Activated CD8-positive, alpha-beta memory T cell treated with anti-CD3 and anti-CD28 coated beads, Interleukin-2, amount 50 U/mL, for 48 hours (primary cell): Measurements from ENCODE around the gene GRK4.

Experiments
- DNase-seq: peaks from one replicate; pipeline ENCODE4 v3.0.0-alpha.2; 2020

The GRK4 gene

DNA sequence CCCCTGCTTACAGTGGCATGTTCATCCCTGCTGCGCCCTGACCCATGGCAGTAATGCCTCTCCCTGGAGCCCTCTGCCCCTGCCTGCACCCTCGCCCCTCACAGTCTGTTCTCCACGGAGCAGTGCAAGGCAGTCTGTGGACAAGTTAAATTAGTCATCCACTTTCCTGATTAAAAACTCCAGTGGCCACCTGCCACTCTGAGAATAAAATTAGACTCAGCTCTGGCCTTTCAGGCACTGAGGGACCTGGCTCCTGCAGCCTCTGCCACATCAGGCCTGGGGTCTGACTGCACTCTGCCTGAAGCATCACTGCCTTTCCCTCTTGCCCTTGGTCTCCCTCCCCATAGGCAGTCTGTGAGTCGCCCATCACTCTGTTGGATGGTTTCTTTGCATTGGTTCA, 53.6 kb downstream of the GRK4 start:
- no peak for DNase-seq

DNA sequence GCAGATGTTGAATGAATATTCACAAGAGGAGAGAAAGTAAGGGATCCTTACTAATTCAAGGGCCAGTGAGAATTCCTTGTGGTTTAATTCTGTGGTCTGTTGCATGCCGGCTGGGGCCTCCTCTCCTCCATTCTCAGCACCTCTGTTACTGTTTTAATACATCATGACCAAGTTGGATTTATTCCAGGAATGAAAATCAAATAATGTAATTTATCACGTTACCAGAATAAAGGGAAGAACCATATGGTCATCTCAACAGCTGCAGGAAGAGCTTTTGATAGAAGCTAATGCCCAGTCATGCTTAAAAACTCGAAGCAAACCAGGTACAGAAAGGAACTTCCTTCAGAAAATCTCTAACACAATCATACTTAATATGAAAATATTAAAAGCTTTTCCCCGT, 54.1 kb downstream of the GRK4 start:
- no peak for DNase-seq

DNA sequence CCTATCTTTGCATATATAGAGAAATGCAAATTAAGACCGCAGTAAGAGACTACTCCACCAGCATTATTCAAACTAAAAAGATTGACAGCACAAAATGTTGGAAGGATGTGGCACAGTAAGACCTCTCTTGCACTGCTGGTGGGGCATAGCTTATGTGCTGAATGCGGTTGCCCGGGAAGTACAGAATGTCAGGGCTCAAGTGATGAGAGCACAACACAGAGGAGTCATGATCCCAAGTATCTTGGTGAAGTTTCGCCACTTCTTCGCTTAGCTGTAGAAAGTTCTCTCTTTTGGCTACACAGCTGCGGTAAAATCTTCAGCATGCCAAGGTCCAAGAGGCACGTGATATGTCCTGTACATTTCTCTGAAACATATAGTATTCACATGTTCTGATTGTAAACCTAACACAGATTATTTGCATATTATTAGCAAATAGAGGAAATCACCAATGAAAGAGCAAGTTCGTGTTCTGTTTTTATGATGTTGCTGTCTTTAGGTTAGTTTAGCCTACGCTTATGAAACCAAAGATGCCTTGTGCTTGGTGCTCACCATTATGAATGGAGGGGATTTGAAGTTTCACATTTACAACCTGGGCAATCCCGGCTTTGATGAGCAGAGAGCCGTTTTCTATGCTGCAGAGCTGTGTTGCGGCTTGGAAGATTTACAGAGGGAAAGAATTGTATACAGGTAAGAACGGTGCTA, 55.9 kb downstream of the GRK4 start:
- no peak for DNase-seq

DNA sequence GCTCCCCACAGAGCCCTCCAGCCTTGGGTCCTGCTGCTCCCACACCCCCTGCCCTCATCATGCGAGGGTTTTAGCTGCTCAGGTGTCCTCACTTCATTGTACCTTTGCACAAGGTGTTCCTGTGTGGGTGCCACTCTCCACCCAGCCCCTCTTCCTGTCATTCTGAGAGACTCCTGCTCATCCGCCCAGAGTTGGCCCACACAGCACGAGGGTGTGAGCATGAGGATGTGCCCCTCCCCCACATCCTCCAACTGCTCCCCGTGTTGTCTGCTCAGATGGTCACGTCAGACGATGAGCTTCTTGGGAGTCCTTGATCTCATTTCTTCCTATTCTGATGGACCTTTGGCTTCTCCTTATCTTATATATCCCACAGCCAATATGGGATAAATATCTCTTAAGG, 57.8 kb downstream of the GRK4 start:
- no peak for DNase-seq

DNA sequence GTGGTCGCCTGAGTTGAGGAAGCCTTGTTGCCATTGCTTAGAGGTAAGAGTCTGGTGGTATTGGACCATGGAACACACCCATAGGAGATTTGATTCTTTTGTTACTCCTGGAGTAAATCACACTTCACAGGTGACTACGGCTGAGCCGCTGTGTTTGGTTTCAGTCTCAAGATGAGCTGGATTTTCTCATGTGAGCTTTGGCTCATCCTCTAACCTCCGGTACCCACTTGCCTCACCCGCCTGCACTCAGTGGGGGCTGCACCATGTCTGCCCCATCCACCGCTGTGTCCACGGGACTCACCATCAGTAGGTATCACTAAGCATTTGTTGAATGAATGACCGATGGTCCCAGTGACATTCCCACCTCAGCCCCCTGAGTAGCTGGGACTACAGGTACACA, 58.3 kb downstream of the GRK4 start:
- DNase-seq, result no peak

DNA sequence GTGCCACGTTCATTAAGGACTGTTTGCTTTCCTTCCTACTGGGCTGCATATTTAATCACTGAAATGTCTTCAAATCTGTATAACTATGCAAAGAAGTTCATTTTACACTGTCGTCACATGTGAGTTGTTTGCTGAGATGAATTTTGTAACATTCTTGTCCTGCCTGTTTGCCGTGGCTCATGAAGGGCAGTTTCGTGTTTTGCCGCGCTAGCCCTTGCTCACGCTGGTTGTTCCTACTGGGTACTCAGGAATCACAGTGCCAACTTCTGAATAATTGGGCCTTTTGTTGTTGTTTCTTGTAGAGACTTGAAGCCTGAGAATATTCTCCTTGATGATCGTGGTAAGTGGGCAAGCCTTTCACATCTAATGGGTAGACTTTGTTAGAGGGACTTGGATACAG, 58.7 kb downstream of the GRK4 start:
- no peak for DNase-seq

DNA sequence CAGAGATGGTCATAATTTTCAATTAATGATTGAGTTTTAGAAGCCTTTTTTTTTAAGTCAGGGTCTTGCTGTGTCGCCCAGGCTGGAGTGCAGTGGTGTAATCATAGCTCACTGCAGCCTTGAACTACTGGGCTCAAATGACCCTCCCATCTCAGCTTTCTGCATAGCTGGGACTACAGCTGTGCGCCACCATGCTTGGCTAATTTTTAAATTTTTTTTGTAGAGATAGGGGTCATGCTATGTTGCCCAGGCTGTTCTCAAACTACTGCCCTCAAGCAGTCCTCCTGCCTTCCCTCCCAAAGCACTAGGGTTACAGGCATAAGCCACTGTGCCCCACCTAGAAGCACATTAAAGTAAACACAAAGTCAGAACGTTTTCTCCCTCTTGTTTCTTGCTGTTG, 59.3 kb downstream of the GRK4 start:
- DNase-seq, result no peak

DNA sequence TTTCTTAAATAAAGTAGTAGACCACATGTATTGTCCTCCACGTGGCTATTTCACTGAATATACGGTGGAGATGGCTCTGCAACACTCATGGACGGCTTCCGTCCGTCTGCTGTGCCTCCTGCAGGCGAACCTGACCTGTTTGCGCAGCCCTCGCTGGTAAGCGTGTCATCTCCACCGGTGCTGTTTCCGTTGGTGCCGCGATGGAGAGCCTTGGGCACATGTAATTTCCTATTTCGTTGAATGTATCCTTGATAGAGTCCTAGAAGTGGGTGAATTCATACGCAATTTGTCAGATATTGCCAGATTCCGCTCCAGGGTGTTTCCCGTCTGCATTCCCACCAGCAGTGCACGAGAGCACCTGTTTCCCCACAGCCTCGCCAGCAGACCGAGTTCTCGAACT, 62.5 kb downstream of the GRK4 start:
- DNase-seq, result no peak

DNA sequence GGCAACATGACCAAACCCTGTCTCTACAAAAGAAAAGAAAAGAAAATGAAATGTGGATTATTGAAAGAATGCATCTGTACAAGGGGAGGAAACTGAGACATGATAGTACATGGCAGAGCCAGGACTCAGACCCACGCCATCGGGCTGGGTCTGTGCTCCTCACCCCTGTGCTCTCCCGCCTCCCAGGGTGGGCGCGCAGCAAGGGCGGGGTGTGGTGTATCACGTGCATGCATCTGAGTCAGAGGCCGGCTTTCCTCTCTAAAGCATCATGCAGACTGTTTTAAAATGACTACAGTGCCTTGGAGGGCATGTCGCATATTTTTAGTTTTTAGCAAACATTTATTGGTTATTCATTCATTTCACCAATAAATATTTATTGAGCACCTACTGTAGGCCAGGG, 63.2 kb downstream of the GRK4 start:
- no peak for DNase-seq

DNA sequence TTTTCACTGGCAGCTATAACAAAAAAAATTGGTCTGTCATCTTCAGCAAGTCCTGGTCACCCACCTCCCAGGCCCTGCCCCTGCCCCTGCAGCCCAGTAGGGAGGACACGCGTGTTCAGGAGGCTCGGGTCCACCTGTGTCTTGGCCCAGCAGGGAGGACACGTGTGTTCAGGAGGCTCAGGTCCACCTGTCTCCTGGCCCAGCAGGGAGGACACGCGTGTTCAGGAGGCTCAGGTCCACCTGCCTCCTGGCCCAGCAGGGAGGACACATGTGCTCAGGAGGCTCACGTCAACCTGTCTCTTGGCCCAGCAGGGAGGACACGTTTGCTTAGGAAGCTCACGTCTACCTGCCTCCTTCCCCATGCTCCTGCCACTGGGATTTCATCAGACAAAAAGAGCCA, 66.1 kb downstream of the GRK4 start:
- no peak for DNase-seq

DNA sequence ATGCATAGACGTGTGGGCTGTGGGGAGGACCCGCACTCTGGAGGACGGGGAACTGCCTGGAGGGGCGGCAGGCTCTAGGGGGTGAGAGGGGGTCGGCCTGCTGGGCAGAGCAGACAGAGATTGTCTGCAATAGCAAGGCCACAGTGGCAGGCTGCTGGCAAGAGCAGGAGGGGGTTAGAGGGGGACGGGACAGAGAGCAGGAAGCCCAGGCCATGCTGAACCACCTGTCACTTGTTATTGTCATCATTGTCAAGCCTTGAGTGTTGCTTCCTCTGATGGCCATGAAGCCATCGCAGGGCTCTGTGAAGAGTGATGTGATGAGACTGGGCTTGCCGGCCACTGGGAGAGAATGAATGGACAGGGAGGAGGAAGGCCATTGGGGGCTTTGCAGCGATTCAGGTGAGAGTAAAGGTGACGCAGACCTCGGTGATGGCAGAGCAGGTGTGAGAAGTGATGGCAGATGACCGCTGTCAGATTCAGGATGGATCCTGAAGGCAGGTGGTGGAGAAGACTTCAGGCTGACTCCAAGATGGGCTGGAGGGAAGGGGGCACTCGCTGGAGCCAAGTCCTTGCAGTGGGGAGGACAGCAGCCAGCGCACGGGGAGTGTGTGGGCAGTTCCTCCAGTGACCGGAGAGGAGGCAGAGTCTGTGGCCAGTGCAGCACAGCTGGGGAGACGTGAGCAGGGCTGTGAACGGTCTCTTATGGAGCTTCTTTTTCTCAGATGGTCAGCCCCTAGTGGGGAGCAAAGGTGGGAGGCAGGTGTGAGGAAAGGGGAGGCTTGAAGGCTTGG, 67.4 kb downstream of the GRK4 start:
- DNase-seq, result no peak

DNA sequence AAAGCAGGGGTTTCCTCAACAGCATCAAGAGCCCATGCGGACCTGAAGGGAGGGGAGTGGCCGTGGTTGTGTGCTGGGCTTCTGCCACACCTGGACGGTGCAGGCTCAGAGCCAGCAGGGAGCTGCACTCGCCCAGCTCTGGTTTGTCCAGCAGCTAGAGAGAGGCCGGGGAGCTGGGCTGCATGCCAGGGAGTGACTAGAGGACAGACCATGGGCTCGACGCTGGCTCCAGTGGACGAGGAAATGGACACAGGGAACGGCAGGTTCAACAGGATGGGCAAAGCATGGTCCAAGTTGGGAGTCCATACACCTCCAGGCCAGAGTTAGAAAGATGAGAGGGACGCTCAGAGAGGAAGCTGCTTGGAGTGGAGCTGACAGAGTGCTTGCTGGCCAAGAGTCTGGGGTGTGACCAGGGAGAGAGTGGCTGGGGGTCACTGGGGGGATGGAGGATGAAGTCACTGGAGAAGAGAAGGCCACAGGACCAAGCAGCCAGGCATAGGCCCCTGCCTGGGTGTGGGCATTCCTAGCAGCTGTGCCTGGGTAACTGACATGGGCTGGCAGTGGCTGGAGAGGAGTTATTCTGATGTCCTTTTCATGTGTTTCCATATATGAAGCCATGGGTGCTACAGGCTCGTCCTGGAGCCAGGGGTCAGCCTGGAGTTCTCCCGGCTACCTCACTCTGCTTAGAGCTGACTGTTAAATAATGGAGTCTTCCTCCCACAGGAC, 68.1 kb downstream of the GRK4 start:
- DNase-seq, result no peak

DNA sequence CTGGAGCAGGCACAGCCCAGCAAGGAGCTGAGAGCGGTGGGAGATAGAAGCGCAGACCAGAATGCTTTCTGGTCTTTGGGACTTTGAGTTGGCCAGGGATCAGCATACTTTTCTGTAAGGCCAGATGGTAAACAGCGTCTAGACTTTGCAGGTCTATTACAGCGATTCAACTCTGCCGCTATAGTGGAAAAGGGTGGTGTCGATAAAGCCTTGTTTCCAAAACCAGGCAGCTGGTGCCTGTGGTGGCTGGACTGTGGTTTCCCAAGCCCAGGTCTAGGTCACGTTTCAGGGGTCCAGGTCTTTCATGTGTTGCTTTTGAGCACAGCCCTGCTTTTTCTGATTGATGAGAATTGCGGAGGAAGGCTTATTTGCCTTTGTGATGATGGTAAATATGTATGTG, 70.9 kb downstream of the GRK4 start:
- DNase-seq, result no peak

DNA sequence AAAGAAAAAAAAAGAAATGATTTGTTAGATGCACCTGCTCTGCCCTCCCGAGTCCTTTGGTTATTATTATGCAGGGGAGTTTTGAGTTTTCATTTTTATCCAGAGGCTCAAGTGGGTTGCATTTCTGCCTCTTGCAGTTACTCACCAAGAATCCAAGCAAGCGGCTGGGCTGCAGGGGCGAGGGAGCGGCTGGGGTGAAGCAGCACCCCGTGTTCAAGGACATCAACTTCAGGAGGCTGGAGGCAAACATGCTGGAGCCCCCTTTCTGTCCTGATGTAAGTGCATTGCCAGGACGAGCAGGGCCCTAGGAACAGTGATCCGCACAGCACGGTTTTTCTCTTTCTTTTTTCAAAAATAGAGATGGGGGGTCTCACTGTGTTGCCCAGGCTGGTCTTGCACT, 71.9 kb downstream of the GRK4 start:
- no peak for DNase-seq

DNA sequence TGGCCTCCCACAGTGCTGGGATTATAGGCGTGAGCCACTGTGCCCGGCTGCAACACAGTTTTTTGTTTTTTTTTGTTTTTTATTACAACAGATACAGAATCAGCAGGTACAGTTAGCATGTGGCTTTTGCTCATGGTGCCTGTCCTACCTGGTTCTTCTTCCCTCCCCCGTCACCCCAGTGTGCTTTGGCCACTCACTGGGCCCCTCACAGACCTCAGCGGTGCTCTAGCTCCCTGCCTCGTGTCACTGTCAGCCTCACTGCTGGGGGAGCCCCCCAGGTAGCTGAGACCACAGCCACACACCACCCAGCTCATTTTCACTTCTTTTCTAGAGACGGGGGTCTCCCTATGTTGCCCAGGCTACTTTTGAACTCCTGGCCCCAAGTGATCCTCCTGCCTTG, 72.3 kb downstream of the GRK4 start:
- DNase-seq, result no peak

DNA sequence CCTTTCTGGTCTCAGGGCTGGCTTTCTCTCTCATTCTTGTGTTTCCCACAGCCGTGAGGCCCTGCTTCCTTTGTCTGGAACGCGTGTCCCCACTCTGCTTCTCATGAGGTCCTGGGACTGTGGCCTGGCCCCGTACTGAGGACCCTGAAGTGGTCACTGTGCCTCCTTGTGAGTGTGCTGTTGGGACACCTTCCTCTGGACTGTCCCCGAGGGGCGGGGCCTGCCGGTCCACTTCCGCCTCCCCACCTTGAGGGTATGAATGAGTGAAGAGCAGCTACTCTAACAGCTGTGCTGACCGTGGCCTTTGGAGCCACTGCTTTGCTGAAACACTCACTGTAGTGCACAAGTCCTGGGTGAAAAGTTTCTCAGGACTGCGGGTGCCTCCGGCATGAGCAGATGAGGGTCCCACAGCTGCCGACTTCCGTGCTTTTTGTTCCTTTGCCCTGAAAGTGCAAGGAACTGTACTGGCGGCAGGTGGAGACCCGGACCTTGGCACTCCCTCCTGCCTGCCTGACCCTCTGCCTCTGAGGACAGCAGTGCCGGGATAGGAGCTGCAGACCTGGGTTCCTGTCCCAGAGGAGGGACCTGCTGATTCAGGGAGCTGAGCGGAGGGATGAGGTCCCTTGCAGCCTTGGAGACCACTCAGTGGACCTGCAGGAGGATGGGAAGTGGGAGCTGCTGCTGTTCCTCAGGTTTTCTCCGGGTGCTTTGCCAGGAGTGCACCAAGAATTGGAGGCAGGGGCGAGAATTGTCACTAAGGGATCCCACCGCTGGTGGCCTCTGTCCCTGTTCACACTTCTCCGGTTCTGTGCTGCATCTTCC, 73.0 kb downstream of the GRK4 start:
- DNase-seq, result no peak

DNA sequence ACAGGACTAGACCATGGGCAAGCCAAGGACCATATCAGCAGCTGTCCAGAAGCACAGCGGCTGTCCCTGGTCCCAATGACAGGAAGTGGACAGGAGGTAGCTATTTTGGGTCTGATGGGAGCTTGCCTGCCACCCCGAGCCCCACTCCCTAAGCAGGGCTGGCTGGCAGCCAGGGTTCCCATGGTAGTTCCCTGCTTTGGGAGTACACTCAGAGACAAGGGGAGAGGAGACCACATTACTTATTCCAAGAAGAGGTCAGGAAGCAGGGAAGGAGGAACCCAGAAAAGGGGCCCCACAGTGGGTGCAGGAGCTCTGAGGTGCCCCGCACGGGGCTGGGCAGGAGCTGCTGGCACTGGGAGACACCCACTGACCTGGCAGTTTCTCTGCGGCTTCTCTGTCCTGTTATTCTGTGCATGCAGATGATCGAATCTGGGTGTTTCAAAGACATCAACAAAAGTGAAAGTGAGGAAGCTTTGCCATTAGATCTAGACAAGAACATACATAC, 74.6 kb downstream of the GRK4 start:
- DNase-seq, result no peak

DNA sequence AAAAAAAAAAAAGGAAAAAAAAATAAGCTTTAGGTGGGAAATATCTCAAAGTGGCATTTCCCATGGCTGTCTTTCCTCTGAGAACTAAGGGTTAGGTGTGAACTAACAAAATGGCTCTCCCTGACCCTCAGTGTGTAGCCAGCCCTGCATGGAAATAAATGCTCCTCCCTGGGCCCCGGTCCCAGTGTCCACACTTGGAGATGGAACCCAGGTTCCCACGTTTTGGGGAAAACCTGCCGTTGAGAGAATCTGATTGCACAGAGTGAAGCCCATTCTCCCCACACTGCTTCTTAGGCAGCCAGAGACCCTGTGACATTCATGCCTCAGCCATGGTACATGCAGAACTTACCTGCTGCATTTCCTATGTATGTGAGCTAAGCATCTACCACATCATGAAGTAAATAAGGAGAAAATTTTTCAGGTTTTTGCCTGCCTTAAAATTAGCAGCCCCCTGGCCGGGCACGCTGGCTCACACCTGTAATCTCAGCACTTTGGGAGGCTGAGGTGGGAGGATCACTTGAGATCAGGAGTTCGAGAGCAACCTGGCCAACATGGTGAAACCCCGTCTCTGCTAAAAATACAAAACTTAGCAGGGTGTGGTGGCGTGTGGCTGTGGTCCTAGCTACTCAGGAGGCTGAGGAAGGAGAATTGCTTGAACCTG, 76.5 kb downstream of the GRK4 start:
- DNase-seq, result no peak

DNA sequence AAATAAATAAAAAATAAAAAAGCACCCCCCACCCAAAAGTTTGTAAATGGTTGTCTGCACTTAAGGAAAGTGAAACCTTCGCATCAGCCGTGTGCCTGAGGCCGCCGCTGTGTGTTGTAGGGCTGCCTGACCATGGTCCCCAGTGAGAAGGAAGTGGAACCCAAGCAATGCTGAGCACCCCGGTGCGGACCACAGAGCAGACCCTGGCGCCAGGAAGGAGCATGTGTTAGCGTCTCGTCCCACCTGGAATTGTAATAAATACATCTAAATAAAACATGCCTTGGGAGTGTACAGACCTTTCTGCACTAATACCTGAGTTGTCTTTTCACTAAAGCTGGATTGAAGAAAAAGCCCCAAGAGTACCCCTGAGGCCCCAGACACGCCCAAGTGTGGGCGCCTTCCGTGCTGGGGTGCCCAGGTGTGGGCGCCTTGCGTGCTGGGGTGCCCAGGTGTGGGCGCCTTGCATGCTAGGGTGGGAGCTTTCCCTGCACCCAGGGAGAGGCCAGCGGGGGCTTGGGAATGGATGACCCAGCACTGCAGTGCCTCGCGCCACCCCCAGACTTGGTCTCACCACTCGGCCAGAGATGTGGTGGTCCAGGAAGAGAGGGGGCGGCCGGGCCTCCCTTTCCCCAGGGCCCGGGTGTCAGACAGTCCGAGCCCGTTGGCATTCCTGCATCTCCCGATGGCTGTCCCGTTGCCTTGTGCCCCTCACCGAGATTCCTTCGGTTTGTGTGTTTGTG, 77.3 kb downstream of the GRK4 start:
- DNase-seq, result no peak

DNA sequence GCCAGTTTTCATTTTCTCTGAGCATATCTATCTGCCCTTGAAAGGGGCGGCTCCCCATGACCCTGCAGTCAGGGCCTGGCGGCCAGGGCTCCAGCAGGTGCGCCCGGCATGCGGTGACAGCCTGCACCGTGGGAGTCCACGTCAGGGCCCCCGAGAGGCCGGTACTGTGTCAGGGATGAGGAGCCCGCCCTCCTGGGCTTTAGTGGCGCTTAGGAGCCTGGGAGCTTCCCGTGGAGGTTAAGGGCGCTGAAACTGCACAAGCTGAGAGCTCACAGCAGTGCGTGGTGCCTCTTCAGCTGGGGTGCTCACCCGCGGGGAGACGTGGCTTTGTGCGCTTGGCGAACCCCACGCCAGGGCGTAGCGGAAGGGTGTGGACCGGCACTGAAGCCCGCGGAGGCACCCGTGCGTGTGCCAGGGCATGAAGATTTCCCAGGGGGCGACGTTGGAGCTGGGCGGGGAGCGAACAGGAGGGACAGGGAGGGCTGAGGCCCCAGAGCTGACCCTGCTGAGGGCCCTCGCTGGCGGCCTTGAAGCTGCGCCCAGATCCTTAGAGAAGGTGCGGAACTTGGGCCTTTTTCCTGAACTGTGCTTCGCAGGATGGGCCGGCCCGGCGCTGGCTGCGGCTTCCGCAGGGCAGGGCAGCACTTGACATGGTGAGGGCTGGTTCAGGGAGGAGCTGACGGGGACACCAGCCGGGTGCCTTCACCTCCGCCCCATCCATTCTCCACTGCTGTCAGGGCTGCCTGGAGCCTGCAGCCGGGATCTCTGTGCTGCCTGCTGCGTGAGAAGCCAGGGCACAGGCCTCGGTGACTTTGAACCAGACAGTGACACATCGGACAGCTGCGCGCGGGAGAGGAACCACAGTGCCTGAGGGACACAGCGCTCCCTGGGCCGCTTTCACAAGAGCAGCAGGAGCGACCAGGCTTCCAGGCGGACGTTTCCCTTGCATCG, 78.1 kb downstream of the GRK4 start:
- DNase-seq, result peak; percentile 68

DNA sequence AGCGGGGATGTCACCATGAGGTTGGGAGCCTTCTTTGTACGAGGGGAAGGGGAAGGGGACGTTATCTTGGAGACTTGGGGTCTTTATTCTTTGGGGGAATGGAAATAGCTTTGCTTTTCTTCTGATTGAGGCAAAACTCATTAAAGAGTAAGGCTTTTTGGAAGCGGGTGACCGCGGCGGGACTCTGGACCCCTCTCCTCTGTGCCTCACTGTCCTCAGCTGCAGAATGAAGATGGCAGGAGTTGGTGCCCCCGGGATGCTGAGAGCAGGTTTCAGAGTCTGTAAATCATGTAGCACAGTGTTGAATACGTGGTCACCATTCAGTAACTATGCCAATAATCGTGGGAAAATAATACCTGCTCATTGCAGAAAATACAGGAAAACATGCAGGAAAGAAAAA, 78.9 kb downstream of the GRK4 start:
- no peak for DNase-seq
